GM21737 (cell line): ENCODE measurements around the gene GLDN.

Experiments
- ATAC-seq: cut with Tn5 transposase; IDR thresholded peaks from one replicate; pipeline ENCODE4 v1.9.1; 2021; ENCODE audit warnings: mild to moderate bottlenecking, moderate library complexity; ENCODE audit not compliant: unreplicated experiment

GLDN gene

GRCh38 chr15:51355096-51355495 is 13.6 kb downstream of the GLDN start:
- no peak for ATAC-seq

DNA sequence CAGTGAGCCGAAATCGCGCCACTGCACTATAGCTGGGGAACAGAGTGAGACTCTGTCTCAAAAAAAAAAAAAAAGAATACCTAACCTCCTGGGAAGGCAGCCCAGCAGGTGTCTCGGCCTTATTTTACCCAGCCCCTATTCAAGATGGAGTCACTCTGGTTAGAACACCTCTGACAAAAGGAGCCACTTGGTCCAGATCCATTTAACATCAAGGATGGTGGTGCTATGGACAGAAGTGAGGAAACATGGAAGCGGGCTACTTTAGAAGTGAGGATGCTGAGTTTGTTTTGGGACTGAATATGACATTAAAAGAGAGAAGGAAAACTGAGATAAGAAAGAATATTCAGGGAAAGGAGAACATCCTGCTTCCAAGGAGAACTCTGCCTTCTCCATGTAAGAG is 14.7 kb downstream of the GLDN start:
- no peak for ATAC-seq

GRCh38 chr15:51356983-51357382 is 15.5 kb downstream of the GLDN start:
- no peak for ATAC-seq

GRCh38 chr15:51359981-51360380 is 18.5 kb downstream of the GLDN start:
- ATAC-seq = no peak

DNA sequence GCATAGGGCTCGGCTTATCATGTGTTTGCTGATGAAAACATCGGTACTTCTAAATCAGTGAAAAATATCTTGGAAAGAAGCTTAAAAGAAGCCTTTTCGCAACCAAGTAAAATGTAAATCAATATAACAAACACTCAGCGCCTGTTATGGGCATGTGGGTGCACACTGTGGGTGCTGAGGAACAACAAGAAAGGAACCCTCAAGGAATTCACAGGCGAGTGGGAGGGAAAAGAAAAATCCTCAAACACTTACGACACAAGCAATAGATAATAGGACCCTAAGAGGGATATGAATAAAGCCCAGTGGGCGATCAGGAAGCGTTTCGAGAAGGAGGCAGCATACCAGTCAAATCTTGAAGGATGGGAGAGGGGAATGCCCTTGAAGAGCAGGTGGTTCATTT is 21.9 kb downstream of the GLDN start:
- ATAC-seq = no peak

DNA sequence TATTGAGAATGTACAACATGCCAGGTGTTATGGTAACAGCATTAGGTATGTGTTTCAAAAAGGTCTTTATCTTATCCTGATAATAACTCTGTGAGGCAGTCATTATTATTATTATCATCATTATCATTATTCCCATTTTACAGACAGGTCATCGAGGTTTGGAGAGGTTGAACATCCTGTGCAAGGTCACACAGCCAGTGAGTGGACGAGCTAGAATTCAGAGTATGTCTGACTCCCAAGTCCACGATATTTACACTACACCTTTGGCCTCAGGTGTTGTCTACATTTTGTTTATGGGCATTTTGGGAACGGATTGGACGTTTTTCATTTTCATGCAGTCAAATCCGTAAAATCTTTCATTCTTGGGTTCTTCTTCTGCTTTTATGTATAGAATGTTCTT is 24.0 kb downstream of the GLDN start:
- no peak for ATAC-seq

DNA sequence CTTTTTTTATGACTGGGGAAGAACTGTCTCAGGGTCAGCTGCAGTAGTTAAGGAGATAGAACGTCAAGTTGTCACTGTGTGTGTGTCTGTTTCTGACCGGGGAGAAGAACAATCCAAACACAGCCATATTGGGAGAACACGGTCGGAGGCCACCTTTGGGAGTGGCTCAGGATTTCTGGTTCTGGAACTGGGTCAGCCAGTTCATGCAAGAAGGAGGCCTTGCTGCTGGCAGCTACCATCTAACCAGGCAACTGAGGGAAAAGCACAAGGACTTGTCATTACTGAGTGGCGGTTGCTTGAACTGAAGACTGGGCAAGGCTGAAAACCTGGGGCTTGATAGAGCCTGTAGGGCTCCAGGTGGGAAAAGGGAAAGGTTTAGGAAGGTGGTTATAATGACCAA is 24.6 kb downstream of the GLDN start:
- no peak for ATAC-seq

DNA sequence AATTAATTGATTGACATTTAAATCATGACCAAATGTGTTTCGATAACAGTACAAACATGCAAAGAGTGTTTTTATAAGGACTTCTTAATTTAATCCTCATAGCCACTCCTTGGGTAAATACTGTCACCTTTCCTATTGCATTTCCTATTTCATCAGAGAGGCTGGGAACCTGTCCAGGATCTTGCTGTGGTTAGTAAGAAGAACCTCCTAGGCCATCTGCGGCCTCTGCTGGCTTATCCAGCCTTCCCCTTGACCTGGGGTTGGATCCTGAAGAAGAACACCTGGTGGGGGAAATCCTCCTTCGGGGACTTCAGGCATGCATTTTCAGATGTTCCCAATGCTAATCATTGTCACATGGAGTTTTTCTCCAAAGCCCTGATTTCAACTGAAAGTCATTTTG is 25.5 kb downstream of the GLDN start:
- ATAC-seq = no peak

DNA sequence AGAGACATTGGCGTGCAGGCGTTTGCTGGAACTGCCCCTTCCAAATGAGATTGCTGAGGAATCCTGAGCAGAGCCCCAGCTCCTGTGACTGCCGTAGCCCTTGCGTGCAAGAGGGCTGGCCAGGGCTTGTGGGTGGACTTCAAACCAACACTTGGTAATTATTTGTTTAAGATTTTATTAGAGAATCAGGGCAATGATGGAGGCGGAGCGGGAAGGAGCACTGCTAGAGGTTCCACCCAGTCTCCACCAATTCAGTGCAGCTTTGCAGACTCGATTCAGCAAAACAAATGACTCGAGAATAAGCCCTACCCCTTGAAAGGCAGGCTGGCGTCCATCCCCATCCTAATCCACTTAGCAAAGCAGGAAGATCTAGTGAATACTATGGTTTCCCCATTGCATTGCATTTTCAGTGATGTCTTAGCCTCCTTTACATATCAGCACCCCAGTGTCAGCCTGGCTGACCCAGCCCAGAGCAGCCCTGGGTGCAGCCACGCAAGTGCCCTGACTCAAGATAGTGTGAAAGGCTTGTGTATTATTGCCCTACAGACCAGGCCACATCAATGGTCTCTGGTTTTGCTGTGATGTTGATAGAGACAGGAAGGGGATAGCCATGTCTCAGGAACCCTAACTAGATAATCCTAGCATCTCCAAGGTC is 26.0 kb downstream of the GLDN start:
- ATAC-seq = no peak

GRCh38 chr15:51368307-51368706 is 26.9 kb downstream of the GLDN start:
- ATAC-seq = no peak

DNA sequence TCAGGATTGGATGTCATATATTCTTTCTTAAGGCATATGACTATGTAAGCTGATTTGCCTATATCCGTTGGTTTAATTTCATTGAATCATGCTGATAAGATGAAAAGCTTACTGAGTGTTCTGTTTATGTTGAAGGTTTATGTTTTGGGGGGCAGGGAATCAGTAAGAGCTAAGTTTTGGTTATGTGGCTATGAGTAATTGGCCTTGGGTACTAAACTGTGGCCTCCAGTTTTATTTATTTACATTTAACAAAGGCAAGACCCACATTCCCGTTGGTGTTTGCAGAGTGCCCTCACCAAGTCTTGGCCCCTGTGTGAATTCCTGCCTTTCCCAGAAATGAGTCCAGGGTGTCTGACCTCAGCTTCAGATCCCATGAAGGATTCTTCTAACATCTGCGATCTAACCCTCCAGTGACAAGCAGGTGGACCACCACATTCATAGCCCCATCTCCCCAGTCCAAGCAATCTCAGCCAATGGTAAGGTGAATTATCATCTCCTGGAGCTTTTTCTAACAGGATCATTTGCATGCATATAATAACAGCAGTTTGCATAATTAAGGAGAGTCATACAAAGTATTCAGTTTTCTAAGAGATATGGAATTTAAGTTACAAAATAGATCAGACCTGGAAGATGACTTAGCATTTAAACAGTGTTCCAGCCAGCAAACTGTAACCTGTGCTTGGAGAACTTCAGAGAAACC is 27.4 kb downstream of the GLDN start:
- no peak for ATAC-seq

- no peak for ATAC-seq
Measured at GRCh38 chr15:51369451-51369761, 28.0 kb downstream of the GLDN start.

- ATAC-seq = no peak
Measured at GRCh38 chr15:51371266-51371665, 29.8 kb downstream of the GLDN start.

DNA sequence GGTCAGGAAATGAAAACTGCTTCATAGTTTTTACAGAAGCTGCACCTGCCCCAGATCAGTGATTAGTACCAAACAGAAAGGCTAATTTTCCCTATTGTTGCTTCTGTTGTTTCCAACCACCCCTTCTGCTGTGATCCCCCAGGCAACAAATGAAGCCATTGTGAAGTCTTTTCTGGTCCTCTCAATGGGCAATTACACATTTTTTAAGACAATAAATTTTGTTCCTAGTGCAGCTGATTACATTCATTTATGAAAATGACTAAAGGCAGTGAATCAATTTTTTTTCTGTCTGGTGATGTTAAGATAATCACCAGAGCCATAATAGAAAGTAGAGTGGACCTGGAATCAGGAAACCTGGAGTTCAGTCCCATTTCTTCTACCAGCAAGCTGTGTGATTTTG is 32.7 kb downstream of the GLDN start:
- ATAC-seq = no peak

DNA sequence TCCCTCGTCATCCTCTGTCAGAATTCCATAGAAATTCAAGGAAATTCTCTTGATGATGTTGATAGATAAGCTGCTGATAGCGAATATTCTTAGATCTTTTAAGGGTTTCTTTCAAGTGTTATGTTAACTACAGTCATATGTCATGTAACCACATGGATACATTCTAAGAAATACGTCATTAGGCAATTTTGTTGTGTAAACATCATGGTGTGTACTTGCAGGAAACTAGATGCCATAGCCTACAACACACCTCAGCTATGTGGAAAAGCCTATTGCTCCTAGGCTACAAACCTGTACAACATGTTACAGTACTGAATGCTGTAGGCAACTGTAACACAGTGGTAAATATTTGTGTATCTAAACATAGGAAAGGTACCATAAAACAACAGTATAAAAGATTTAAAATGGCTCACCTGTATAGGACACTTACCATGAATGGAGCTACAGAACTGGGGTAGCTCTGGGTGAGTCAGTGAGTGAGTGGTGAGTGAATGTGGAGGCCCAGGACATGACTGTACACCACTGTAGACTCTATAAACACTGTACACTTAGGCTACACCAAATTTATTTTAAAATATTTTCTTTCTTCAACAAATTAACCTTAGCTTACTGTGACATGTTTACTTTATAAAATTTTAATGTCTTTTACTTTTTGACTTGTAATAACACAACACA is 34.6 kb downstream of the GLDN start:
- no peak for ATAC-seq

- ATAC-seq = no peak
Measured at GRCh38 chr15:51377038-51377786, 35.8 kb downstream of the GLDN start.

DNA sequence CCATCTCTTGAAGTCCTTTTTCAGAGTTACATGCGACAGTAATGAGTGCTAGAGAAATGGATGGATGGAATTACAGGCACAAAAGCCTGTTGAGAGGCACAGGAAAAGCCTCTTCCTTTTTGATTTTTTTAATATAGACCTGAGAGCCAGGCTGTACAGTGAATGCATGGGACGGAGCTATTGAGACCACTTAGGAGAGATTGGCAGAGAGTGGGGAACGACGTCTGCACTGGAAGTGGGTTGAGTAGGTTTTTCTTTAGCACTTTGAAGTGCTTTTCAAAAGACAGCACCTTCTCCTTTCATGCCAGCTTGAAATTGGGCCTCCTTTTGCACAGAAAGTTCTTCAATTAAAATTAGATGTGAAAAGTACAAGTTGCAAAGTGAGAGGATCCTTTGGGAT is 37.0 kb downstream of the GLDN start:
- no peak for ATAC-seq

DNA sequence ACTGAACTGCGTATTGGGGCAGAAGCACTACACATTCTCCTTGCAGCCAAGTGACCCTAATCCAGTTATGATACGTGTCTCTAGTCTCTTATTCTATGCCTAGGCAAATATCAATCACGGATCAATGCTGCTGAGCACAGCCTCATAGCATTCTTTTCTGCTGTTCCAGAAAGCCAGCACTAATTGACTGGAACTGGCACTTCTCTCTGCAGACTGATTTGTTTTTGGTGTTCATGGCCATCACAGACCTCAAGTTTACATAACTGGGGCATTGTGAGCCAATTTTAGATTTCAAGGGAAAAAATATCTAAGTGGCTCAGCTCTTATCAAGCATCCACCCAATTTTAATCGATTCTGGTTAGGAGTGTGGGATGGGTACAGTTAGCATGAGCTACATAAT is 37.9 kb downstream of the GLDN start:
- ATAC-seq = no peak

GRCh38 chr15:51380999-51381806 is 39.7 kb downstream of the GLDN start:
- no peak for ATAC-seq

- no peak for ATAC-seq
Measured at GRCh38 chr15:51382787-51383186, 41.3 kb downstream of the GLDN start.

DNA sequence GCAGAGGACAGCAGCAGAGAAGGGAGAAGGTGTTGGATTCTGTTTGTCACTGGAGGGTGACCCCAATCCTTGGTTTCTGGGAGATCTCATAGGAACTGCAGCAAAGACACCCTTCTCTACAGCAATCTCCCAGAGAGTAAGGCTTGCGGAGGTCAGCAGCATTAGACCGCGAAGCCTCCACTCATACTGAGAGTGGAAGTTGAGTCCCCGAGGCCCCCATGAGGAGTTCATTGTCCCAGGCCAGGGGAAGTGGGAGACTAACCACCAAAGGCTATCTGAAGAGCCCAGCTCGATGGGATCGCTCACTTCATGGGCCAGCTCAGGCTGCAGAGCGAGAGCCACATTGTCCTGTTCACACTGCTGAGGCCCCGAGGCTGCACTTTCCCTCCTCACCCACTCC is 44.6 kb downstream of the GLDN start:
- no peak for ATAC-seq
